ENCODE data around the gene SLC34A1.
A peak's percentile ranks its signal among the peaks of the same experiment; 100 is the strongest.

Gene SLC34A1

DNA sequence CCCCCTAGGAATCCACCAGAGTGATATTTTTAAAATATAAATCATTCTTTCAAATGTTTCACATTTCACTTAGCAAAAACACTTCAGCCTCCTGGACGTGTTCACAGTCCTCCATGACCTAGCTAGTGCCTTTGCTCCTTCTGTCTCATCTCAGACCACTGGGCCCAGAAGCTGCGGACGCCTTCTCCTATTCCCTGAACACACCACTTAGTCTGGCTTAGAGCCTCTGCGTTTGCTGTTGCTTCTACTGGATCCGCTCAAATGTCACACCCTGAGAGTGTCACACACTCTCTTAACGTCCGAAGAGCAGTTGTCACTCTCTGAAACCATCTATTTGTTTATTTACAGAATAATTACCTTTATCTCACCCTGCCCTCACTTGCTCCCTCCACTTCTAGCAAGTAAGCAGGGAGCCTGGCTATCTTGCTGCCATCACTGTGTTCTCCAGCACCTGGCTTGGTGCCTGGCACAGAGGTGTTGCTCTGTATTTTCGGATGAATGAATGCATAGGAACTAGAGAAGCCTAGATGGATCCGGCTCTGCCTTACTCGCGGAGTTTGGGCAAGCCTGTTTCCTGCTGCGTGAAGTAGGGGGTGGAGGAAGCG, 41.1 kb downstream of the SLC34A1 start:
- H3K4me3 ChIP-seq (replicated peaks; ENCODE audit: low read depth, low read length), result peak overlapping the region; percentile 50
- TF ChIP-seq, protein P1, sequence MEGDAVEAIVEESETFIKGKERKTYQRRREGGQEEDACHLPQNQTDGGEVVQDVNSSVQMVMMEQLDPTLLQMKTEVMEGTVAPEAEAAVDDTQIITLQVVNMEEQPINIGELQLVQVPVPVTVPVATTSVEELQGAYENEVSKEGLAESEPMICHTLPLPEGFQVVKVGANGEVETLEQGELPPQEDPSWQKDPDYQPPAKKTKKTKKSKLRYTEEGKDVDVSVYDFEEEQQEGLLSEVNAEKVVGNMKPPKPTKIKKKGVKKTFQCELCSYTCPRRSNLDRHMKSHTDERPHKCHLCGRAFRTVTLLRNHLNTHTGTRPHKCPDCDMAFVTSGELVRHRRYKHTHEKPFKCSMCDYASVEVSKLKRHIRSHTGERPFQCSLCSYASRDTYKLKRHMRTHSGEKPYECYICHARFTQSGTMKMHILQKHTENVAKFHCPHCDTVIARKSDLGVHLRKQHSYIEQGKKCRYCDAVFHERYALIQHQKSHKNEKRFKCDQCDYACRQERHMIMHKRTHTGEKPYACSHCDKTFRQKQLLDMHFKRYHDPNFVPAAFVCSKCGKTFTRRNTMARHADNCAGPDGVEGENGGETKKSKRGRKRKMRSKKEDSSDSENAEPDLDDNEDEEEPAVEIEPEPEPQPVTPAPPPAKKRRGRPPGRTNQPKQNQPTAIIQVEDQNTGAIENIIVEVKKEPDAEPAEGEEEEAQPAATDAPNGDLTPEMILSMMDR (IDR thresholded peaks at IDR 0.05; ENCODE audit: low read depth, low read length, missing control alignments), result no peak
- no peak for DNase-seq (ENCODE audit: extremely low read depth, low read depth)

DNA sequence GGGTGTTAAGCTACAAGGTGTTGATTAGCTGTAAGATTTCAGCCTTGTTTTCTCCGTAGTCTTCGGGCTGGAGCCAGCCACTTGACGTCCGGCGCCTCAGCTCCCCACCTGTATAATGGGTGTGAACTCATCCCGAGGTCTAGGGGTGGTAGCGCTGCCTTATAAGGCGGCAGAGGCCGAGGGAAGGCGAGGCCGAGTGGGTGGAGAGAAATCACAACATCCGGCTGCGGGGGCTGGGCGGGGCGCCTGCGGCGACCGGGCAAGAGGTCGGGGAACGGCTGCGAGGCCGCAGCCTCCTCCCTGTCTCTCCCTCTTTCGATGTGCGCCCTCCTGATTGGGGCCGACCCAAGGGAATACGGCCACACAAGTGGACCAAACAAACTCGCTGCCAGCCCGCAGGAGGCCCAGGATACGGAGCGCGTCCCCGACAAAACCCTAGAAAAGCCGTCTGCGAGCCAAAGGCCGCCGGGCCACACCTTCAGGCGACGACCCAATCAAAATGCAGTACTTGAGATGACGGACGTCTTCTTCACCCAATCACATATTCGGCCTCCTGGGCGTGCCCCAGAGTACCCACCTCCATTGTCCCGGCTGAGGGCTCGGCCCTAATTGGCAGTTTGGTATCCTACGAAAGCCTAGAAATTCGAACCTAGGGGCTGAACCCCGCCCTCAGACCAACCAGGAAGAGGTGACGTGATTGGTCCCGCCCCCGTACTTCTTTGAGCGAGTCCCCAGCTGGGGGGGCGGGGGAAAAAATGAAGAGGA, 41.7 kb downstream of the SLC34A1 start:
- DNase-seq (ENCODE audit: extremely low read depth, low read depth), result peak; percentile 100
- TF ChIP-seq, protein P1 (IDR thresholded peaks at IDR 0.05; ENCODE audit: low read depth, low read length, missing control alignments), result no peak
- peak overlapping the region; percentile 50 for H3K4me3 ChIP-seq (replicated peaks; ENCODE audit: low read depth, low read length)

DNA sequence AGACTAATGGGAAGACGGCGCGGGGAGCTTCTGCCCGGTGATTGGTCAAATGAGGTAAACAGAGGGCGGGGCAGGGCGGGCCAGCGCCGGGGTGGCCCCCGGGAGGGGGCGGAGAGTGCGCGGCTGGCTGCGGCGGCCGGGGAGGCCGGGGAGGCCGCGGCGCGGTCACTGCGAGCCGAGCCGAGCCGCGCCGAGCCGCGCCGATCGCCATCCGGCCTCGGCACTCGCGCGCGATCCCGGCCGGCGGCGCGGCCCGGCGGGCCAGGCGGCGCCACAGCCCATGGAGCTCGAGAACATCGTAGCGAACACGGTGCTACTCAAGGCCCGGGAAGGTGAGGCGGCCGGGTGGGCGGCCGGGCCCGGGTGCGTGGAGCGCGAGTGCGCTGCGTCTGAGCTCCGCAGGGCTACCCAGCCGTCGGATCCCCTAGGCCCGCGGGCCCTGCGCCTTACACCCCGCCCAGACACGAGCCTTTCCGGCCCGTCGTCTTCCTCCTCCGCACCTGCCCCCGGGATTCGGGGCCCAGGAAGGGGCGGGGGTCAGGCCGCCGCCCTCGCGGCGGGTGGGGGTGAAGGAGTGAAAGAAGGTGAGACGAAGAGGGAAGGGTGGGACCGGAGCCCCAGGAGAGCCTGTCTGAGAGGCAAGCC, 42.5 kb downstream of the SLC34A1 start, which contains the start of gene GRK6:
Gene GRK6 (plus strand): TSS at position 111 of the 645 bp plus-strand sequence. CDS start 170 bp downstream, at position 281.
- H3K4me3 ChIP-seq (replicated peaks; ENCODE audit: low read depth, low read length), result peak within 1 kb of the TSS; percentile 80
- TF ChIP-seq, protein P1 (IDR thresholded peaks at IDR 0.05; ENCODE audit: low read depth, low read length, missing control alignments), result no peak
- no peak for DNase-seq (ENCODE audit: extremely low read depth, low read depth)

DNA sequence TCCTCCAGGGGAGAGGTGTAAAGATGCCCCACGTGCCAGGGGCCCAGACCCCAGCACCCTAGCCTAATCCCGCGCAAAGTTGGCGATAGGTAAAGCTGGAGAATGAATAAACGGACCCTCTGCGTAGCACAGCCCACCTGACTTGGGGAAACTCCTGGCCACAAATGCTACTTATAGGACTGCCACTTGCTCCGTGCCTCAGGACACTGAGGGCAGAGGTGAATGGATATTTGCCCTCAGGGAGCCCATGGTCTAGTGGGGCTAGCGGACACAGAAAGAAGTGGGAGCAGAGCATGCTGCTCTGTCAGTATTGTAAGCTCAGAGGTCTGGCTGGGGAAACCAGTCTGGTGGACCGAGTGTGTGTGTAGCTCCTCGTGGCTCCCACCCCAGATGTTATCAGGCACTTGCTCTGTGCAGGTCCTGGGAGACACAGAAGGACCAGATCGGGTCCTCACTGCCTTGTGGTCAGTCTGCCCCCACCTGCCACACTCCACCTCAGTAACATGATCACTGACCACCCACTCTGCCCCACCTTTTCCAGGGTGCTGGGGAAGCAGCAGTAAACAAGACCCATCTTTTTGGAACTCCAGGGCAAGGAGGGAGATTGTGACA, 43.1 kb downstream of the SLC34A1 start:
- TF ChIP-seq, protein P1 (IDR thresholded peaks at IDR 0.05; ENCODE audit: low read depth, low read length, missing control alignments), result no peak
- no peak for DNase-seq (ENCODE audit: extremely low read depth, low read depth)
- H3K4me3 ChIP-seq (replicated peaks; ENCODE audit: low read depth, low read length), result peak overlapping the region; percentile 80

DNA sequence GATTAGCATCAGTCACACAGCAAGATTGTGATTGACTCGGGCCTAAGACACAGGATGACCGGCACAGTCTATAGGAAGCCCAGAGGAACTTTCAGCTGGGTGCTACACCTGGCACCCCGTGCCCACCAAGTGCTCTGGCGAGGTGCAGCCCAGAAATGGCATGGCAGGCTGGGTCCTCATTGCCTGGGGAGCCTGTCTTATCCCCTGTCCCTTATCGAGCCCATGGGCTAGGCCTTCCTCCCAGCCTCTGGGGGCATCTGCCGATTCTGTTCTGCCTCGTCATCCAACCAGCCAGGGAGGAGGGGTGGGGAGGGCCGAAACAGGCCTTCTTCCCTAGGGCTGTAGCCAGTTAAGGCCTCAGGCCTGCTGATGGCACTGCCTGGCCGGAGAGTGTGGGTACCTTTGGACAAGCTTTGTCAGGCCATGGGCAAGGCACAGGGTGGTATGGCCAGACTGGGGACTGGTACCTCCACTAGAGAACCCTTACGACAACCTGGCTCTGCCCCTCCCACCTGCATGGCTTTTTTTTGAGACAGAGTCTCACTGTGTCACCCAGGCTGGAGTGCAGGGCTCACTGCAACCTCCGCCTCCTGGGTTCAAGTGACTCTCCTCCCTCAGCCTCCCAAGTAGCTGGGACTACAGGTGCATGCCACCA, 43.8 kb downstream of the SLC34A1 start:
- H3K4me3 ChIP-seq (replicated peaks; ENCODE audit: low read depth, low read length), result peak overlapping the region; percentile 80
- DNase-seq (ENCODE audit: extremely low read depth, low read depth), result no peak
- TF ChIP-seq, protein P1 (IDR thresholded peaks at IDR 0.05; ENCODE audit: low read depth, low read length, missing control alignments), result no peak

DNA sequence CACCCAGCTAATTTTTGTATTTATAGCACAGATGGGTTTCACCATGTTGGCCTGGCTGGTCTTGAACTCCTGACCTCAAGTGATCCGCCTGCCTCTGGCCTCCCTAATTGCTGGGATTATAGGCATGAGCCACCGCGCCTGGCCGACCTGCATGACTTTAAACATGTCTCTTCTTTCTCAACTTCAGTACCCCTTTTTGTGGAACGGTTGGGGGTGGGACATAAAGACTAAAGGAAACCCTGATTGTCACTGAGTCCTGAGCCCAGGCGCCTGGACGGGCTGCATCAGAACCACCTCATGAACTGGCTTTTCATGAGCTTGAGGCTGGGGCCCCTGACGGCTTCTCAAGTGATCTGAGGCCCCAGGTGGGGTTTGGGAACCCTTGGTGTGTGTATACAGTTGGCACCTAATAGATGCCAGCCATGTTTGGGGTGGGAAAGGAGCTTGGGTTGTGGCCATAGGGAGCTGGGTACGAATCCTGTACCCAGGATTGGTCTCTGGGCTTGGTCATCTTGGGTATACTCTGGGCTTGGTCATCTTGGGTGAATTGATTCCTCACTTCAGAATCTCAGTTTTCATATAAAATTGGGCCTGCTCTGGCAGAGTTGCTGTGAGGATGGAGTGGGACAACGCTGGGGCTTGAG, 44.5 kb downstream of the SLC34A1 start:
- TF ChIP-seq, protein P1 (IDR thresholded peaks at IDR 0.05; ENCODE audit: low read depth, low read length, missing control alignments), result no peak
- H3K4me3 ChIP-seq (replicated peaks; ENCODE audit: low read depth, low read length), result no peak overlapping the region
- DNase-seq (ENCODE audit: extremely low read depth, low read depth), result no peak
